BE2C (cell line): ENCODE measurements around the gene PITPNC1.

Source experiments
- DNase-seq: peaks from one replicate; pipeline ENCODE4 v3.0.0-alpha.2; 2020
- H3K27me3 ChIP-seq: fragments of 250-450 bp; sonication (Bioruptor Pico); 2 replicates; pipeline ENCODE4 v1.5.1; 2020; ENCODE audit warnings: mild to moderate bottlenecking
- H3K36me3 ChIP-seq: fragments of 250-450 bp; sonication (Bioruptor Pico); 2 replicates; pipeline ENCODE4 v1.5.1; 2020; ENCODE audit warnings: mild to moderate bottlenecking
- H3K4me1 ChIP-seq: fragments of 250-450 bp; sonication (Bioruptor Pico); 2 replicates; pipeline ENCODE4 v1.5.1; 2020
- H3K4me3 ChIP-seq: 2 replicates; pipeline ENCODE4 v1.5.1; 2011; ENCODE audit warnings: low read depth, low read length
- H3K9me3 ChIP-seq: fragments of 250-450 bp; sonication (Bioruptor Pico); 2 replicates; pipeline ENCODE4 v1.5.1; 2020
- CTCF ChIP-seq: IDR thresholded peaks from 2 replicates; pipeline ENCODE4 v1.5.1; 2012; ENCODE audit warnings: mild to moderate bottlenecking, low read depth, low read length

Gene PITPNC1

GRCh38 chr17:67615011-67615561 is 238.0 kb downstream of the PITPNC1 start:
- H3K36me3 ChIP-seq, result no peaks in the 10 kb centered on the region
- no peaks in the 10 kb centered on the region for H3K27me3 ChIP-seq
- no peak for DNase-seq

GRCh38 chr17:67615736-67616135 is 238.7 kb downstream of the PITPNC1 start:
- no peaks in the 10 kb centered on the region for H3K36me3 ChIP-seq
- DNase-seq, result no peak
- no peak overlapping the region for H3K4me3 ChIP-seq
- H3K9me3 ChIP-seq, result no peaks in the 10 kb centered on the region
- no peaks in the 10 kb centered on the region for H3K27me3 ChIP-seq
- no peaks in the 10 kb centered on the region for H3K4me1 ChIP-seq
- TF ChIP-seq CTCF, result no peak

More at GRCh38 chr17:67615011-67615561, 238.0 kb downstream of the PITPNC1 start:
- Histone ChIP-seq H3K9me3 (no peaks in the 10 kb centered on the region), H3K4me3 (no peak overlapping the region), H3K4me1 (no peaks in the 10 kb centered on the region)
- no peak for TF ChIP-seq CTCF

DNA sequence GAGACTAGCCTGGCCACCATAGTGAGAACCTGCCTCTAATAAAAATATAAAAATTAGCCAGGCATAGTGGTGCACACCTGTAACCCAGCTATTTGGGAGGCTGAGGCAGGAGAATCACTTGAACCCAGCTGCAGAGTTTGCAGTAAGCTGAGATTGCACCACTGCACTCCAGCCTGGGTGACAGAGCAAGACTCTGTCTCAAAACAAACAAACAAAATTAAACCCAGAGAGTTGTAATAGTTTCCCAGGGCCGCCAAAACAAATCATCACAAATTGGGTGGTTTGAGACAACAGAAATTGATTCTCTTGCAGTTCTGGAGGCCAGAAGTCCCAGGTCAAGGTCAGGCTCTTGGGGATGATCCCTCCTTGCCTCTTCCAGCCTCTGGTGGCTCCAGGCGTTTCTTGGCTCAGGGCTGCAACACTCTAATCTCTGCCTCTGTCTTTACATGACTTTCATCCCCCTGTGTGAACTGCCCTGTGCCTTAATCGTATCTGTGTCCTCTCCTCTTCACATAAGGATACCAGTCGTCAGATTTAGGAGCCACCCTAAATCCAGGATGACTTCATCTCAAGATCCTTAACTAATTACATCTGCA is 240.3 kb downstream of the PITPNC1 start:
- DNase-seq, result no peak
- no peak for TF ChIP-seq CTCF
- Histone ChIP-seq H3K36me3 (no peaks in the 10 kb centered on the region), H3K4me3 (no peak overlapping the region), H3K4me1 (no peaks in the 10 kb centered on the region), H3K9me3 (no peaks in the 10 kb centered on the region), H3K27me3 (no peaks in the 10 kb centered on the region)

GRCh38 chr17:67619555-67619954 is 242.5 kb downstream of the PITPNC1 start:
- no peaks in the 10 kb centered on the region for H3K36me3 ChIP-seq

DNA sequence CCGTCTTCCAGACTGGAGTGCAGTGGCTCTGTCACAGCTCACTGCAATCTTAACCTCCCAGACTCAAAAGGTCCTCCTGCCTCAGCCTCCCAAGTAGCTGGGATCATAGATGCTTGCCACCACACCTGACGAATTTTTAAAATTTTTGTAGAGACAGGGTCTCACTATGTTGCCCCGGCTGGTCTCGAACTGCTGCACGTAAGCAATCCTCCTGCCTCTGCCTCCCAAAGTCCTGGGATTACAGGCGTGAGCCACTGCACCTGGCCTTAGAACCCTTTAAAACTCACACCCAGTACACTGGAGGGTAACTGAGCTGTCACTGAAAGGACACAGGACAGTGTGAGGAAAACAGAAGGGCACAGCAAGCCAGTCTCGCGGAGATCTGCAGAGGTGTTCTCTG is 243.0 kb downstream of the PITPNC1 start:
- H3K36me3 ChIP-seq, result no peaks in the 10 kb centered on the region
- H3K4me3 ChIP-seq, result no peak overlapping the region
- H3K4me1 ChIP-seq, result no peaks in the 10 kb centered on the region
- H3K9me3 ChIP-seq, result no peaks in the 10 kb centered on the region
- DNase-seq, result no peak
- H3K27me3 ChIP-seq, result no peaks in the 10 kb centered on the region
- no peak for TF ChIP-seq CTCF

More at GRCh38 chr17:67619555-67619954, 242.5 kb downstream of the PITPNC1 start:
- no peak for DNase-seq
- no peaks in the 10 kb centered on the region for H3K9me3 ChIP-seq
- TF ChIP-seq CTCF, result no peak
- H3K4me3 ChIP-seq, result no peak overlapping the region
- no peaks in the 10 kb centered on the region for H3K27me3 ChIP-seq
- H3K4me1 ChIP-seq, result no peaks in the 10 kb centered on the region

DNA sequence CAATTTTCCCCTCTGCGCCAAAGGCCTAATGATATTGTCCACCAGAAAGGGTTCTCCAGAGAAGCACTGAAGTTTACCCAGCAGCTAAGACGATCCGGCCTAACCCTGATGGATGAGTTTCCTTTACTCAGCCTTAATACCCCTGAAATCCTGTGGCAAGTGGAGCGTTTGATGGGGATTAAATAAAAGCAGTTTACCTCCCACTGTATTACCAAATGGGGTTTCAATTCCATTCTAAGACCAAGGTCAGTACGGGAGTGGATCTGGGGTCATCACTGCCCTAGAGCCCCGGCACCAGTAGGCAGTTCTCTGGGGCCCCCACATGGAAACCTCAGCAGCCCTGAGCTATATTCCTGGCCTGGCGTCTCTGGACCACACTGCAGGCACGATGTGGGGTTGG is 243.6 kb downstream of the PITPNC1 start:
- H3K36me3 ChIP-seq, result no peaks in the 10 kb centered on the region
- TF ChIP-seq CTCF, result no peak
- DNase-seq, result no peak
- no peaks in the 10 kb centered on the region for H3K27me3 ChIP-seq
- H3K4me1 ChIP-seq, result no peaks in the 10 kb centered on the region
- no peak overlapping the region for H3K4me3 ChIP-seq
- no peaks in the 10 kb centered on the region for H3K9me3 ChIP-seq
